GM23338 (cell line): ENCODE measurements around the gene C12orf54. TPM values are rescaled to one million over a fixed set of nuclear protein-coding genes. Genes with fewer than 3 reads are reported as not detected.

Experiments used
- ATAC-seq: fragments of 200-7000 bp; cut with Tn5 transposase; 3 replicates; pipeline ENCODE4 v1.9.1; 2020
- DNase-seq: peaks from one replicate; pipeline ENCODE4 v3.0.0-alpha.2; 2015; ENCODE audit warnings: low spot score
- H2AFZ ChIP-seq: fragments of 200-600 bp; sonication (generic); 2 replicates; pipeline ENCODE4 v1.8.0; 2016; ENCODE audit warnings: antibody characterized with exemption, mild to moderate bottlenecking, moderate library complexity
- H3F3A ChIP-seq: fragments of 200-600 bp; sonication (generic); replicated peaks from 2 replicates; pipeline ENCODE4 v1.8.0; 2017; ENCODE audit warnings: antibody characterized with exemption, mixed run types, low read depth
- H3K27ac ChIP-seq: fragments of 200-600 bp; sonication (generic); 2 replicates; pipeline ENCODE4 v1.6.1; 2016; ENCODE audit warnings: low read depth
- H3K27me3 ChIP-seq: fragments of 200-600 bp; sonication (generic); 2 replicates; pipeline ENCODE4 v1.8.0; 2016; ENCODE audit warnings: mild to moderate bottlenecking, mixed run types, moderate library complexity; ENCODE audit not compliant: insufficient read depth
- H3K36me3 ChIP-seq: fragments of 200-600 bp; sonication (generic); 2 replicates; pipeline ENCODE4 v1.8.0; 2016; ENCODE audit warnings: mild to moderate bottlenecking; ENCODE audit not compliant: insufficient read depth
- H3K4me1 ChIP-seq: fragments of 200-600 bp; sonication (generic); 2 replicates; pipeline ENCODE4 v1.8.0; 2016; ENCODE audit warnings: mild to moderate bottlenecking, moderate library complexity; ENCODE audit not compliant: insufficient read depth
- H3K4me2 ChIP-seq: fragments of 200-600 bp; sonication (generic); 2 replicates; pipeline ENCODE4 v1.7.1; 2017; ENCODE audit warnings: mixed run types
- H3K4me3 ChIP-seq: fragments of 200-600 bp; sonication (generic); 2 replicates; pipeline ENCODE4 v1.6.1; 2016; ENCODE audit warnings: mixed run types
- H3K79me2 ChIP-seq: fragments of 200-600 bp; sonication (generic); replicated peaks from 2 replicates; pipeline ENCODE4 v1.8.0; 2017; ENCODE audit warnings: mild to moderate bottlenecking; ENCODE audit not compliant: insufficient read depth
- H3K9me2 ChIP-seq: fragments of 200-600 bp; sonication (generic); 2 replicates; pipeline ENCODE4 v1.8.0; 2017; ENCODE audit not compliant: insufficient read depth
- H4K20me1 ChIP-seq: fragments of 200-600 bp; sonication (generic); replicated peaks from 2 replicates; pipeline ENCODE4 v1.8.0; 2017; ENCODE audit warnings: mild to moderate bottlenecking; ENCODE audit not compliant: insufficient read depth
- H3K27ac Mint-ChIP-seq: 2 replicates; pipeline ENCODE4 v1.8.0; 2020; ENCODE audit warnings: inconsistent platforms, mild to moderate bottlenecking, moderate library complexity, mixed read lengths
- H3K27me3 Mint-ChIP-seq: 3 replicates; pipeline ENCODE4 v1.8.0; 2022; ENCODE audit warnings: low read depth, mild to moderate bottlenecking, moderate library complexity, mixed read lengths, inconsistent platforms; ENCODE audit not compliant: insufficient read depth, poor library complexity
- H3K36me3 Mint-ChIP-seq: 3 replicates; pipeline ENCODE4 v1.8.0; 2021; ENCODE audit warnings: low read depth, mild to moderate bottlenecking, inconsistent platforms, moderate library complexity, mixed read lengths
- H3K4me1 Mint-ChIP-seq: 3 replicates; pipeline ENCODE4 v1.8.0; 2020; ENCODE audit warnings: mild to moderate bottlenecking, inconsistent platforms, mixed read lengths
- H3K4me3 Mint-ChIP-seq: 3 replicates; pipeline ENCODE4 v1.8.0; 2021; ENCODE audit warnings: moderate library complexity, mild to moderate bottlenecking, inconsistent platforms, mixed read lengths
- H3K9me3 Mint-ChIP-seq: 3 replicates; pipeline ENCODE4 v1.8.0; 2020; ENCODE audit warnings: moderate library complexity, mild to moderate bottlenecking, inconsistent platforms, mixed read lengths
- CREB1 ChIP-seq: fragments of 250-450 bp; sonication (Bioruptor Pico); IDR thresholded peaks from 2 replicates; pipeline ENCODE4 v1.5.0; 2020; ENCODE audit warnings: low read depth, mild to moderate bottlenecking, moderate library complexity
- EZH2 ChIP-seq: fragments of 200-600 bp; sonication (generic); IDR thresholded peaks from one replicate; pipeline ENCODE4 v1.8.0; 2017; ENCODE audit warnings: antibody characterized with exemption, mild to moderate bottlenecking, low read depth; ENCODE audit not compliant: unreplicated experiment
- EZH2phosphoT487 ChIP-seq: fragments of 200-600 bp; sonication (generic); IDR thresholded peaks from one replicate; pipeline ENCODE4 v1.8.1; 2018; ENCODE audit warnings: antibody characterized with exemption; ENCODE audit not compliant: unreplicated experiment
- JUNB ChIP-seq: IDR thresholded peaks from one replicate; pipeline ENCODE4 v1.6.1; 2016; ENCODE audit warnings: antibody characterized with exemption; ENCODE audit not compliant: unreplicated experiment
- NANOG ChIP-seq: IDR thresholded peaks from 2 replicates; pipeline ENCODE4 v1.6.1; 2016; ENCODE audit warnings: antibody characterized with exemption, borderline replicate concordance
- POLR2AphosphoS5 ChIP-seq: IDR thresholded peaks from 2 replicates; pipeline ENCODE4 v1.6.1; 2016; ENCODE audit warnings: antibody characterized with exemption, low read depth
- STAT1 ChIP-seq: IDR thresholded peaks from one replicate; pipeline ENCODE4 v1.6.1; 2016; ENCODE audit warnings: antibody characterized with exemption; ENCODE audit not compliant: unreplicated experiment
- ZNF114 ChIP-seq: fragments of 250-450 bp; sonication (Bioruptor Pico); IDR thresholded peaks from 2 replicates; pipeline ENCODE4 v1.5.0; 2020; ENCODE audit warnings: mild to moderate bottlenecking, moderate library complexity
- ZNF331 ChIP-seq: fragments of 250-450 bp; sonication (Bioruptor Pico); IDR thresholded peaks from 2 replicates; pipeline ENCODE4 v1.5.0; 2020; ENCODE audit warnings: low read depth, mild to moderate bottlenecking, moderate library complexity
- polyA plus RNA-seq: library from polyadenylated mRNA; unstranded; fragments of >200 nt; fragmentation: Nextera tagmentation; extraction: Ambion mirVana; gene quantifications from 2 replicates; pipeline ENCODE4 v1.2.1, GENCODE V29; 2016
- total RNA-seq: library from RNA; depleted of rRNA; stranded (reverse); fragments of >200 nt; shearing (Covaris generic); gene quantifications from 2 replicates; pipeline ENCODE4 v1.2.3, GENCODE V29; 2014
- TF ChIP-seq, protein P1 (sequence below): IDR thresholded peaks from 2 replicates; pipeline ENCODE4 v1.6.1; 2016; ENCODE audit warnings: antibody characterized with exemption
- TF ChIP-seq, protein P2 (sequence below): IDR thresholded peaks from one replicate; pipeline ENCODE4 v1.6.1; 2018; ENCODE audit warnings: antibody characterized with exemption; ENCODE audit not compliant: unreplicated experiment
- TF ChIP-seq, protein P3 (sequence below), 2 experiments: fragments of 200-600 bp in 1 of 2; sonication (generic) in 1 of 2; conservative IDR thresholded peaks; 2 replicates each; pipeline versions ENCODE4 v1.5.1 to v1.6.1; 2016 to 2017; ENCODE audit warnings: antibody characterized with exemption in 2 of 2, low read depth in 2 of 2, mild to moderate bottlenecking in 2 of 2, moderate library complexity in 1 of 2
- TF ChIP-seq, protein P4 (sequence below): fragments of 250-450 bp; sonication (Bioruptor Pico); IDR thresholded peaks from 2 replicates; pipeline ENCODE4 v1.5.0; 2020; ENCODE audit warnings: mild to moderate bottlenecking, moderate library complexity

Gene C12orf54
- total and polyA plus RNA-seq, 2 experiments from 2014 or later, result not detected

- H3K27ac Mint-ChIP-seq, result no peak overlapping the region
- H3K36me3 Mint-ChIP-seq, result no peaks in the 10 kb centered on the region; the same call in 2 of the 3 replicates
- no peaks in the 10 kb centered on the region for H3K4me1 ChIP-seq
- no peak for ATAC-seq
- no peak overlapping the region for H3K4me2 ChIP-seq
- H3K4me3 ChIP-seq, result no peak overlapping the region
- TF ChIP-seq POLR2AphosphoS5 (no peak), EZH2 (no peak), NANOG (no peak), ZNF114 (CRISPR knock-in tag) (no peak), EZH2phosphoT487 (no peak), ZNF331 (CRISPR knock-in tag) (no peak), STAT1 (no peak), CREB1 (CRISPR knock-in tag) (no peak), JUNB (no peak)
- TF ChIP-seq, protein P1, sequence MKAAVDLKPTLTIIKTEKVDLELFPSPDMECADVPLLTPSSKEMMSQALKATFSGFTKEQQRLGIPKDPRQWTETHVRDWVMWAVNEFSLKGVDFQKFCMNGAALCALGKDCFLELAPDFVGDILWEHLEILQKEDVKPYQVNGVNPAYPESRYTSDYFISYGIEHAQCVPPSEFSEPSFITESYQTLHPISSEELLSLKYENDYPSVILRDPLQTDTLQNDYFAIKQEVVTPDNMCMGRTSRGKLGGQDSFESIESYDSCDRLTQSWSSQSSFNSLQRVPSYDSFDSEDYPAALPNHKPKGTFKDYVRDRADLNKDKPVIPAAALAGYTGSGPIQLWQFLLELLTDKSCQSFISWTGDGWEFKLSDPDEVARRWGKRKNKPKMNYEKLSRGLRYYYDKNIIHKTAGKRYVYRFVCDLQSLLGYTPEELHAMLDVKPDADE, result no peak
- TF ChIP-seq, protein P2, sequence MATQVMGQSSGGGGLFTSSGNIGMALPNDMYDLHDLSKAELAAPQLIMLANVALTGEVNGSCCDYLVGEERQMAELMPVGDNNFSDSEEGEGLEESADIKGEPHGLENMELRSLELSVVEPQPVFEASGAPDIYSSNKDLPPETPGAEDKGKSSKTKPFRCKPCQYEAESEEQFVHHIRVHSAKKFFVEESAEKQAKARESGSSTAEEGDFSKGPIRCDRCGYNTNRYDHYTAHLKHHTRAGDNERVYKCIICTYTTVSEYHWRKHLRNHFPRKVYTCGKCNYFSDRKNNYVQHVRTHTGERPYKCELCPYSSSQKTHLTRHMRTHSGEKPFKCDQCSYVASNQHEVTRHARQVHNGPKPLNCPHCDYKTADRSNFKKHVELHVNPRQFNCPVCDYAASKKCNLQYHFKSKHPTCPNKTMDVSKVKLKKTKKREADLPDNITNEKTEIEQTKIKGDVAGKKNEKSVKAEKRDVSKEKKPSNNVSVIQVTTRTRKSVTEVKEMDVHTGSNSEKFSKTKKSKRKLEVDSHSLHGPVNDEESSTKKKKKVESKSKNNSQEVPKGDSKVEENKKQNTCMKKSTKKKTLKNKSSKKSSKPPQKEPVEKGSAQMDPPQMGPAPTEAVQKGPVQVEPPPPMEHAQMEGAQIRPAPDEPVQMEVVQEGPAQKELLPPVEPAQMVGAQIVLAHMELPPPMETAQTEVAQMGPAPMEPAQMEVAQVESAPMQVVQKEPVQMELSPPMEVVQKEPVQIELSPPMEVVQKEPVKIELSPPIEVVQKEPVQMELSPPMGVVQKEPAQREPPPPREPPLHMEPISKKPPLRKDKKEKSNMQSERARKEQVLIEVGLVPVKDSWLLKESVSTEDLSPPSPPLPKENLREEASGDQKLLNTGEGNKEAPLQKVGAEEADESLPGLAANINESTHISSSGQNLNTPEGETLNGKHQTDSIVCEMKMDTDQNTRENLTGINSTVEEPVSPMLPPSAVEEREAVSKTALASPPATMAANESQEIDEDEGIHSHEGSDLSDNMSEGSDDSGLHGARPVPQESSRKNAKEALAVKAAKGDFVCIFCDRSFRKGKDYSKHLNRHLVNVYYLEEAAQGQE, result no peak
- TF ChIP-seq, protein P3, sequence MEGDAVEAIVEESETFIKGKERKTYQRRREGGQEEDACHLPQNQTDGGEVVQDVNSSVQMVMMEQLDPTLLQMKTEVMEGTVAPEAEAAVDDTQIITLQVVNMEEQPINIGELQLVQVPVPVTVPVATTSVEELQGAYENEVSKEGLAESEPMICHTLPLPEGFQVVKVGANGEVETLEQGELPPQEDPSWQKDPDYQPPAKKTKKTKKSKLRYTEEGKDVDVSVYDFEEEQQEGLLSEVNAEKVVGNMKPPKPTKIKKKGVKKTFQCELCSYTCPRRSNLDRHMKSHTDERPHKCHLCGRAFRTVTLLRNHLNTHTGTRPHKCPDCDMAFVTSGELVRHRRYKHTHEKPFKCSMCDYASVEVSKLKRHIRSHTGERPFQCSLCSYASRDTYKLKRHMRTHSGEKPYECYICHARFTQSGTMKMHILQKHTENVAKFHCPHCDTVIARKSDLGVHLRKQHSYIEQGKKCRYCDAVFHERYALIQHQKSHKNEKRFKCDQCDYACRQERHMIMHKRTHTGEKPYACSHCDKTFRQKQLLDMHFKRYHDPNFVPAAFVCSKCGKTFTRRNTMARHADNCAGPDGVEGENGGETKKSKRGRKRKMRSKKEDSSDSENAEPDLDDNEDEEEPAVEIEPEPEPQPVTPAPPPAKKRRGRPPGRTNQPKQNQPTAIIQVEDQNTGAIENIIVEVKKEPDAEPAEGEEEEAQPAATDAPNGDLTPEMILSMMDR (conservative IDR thresholded peaks at IDR 0.05; ENCODE audit: low read depth in 2 of 2), result no peak
- TF ChIP-seq, protein P4, sequence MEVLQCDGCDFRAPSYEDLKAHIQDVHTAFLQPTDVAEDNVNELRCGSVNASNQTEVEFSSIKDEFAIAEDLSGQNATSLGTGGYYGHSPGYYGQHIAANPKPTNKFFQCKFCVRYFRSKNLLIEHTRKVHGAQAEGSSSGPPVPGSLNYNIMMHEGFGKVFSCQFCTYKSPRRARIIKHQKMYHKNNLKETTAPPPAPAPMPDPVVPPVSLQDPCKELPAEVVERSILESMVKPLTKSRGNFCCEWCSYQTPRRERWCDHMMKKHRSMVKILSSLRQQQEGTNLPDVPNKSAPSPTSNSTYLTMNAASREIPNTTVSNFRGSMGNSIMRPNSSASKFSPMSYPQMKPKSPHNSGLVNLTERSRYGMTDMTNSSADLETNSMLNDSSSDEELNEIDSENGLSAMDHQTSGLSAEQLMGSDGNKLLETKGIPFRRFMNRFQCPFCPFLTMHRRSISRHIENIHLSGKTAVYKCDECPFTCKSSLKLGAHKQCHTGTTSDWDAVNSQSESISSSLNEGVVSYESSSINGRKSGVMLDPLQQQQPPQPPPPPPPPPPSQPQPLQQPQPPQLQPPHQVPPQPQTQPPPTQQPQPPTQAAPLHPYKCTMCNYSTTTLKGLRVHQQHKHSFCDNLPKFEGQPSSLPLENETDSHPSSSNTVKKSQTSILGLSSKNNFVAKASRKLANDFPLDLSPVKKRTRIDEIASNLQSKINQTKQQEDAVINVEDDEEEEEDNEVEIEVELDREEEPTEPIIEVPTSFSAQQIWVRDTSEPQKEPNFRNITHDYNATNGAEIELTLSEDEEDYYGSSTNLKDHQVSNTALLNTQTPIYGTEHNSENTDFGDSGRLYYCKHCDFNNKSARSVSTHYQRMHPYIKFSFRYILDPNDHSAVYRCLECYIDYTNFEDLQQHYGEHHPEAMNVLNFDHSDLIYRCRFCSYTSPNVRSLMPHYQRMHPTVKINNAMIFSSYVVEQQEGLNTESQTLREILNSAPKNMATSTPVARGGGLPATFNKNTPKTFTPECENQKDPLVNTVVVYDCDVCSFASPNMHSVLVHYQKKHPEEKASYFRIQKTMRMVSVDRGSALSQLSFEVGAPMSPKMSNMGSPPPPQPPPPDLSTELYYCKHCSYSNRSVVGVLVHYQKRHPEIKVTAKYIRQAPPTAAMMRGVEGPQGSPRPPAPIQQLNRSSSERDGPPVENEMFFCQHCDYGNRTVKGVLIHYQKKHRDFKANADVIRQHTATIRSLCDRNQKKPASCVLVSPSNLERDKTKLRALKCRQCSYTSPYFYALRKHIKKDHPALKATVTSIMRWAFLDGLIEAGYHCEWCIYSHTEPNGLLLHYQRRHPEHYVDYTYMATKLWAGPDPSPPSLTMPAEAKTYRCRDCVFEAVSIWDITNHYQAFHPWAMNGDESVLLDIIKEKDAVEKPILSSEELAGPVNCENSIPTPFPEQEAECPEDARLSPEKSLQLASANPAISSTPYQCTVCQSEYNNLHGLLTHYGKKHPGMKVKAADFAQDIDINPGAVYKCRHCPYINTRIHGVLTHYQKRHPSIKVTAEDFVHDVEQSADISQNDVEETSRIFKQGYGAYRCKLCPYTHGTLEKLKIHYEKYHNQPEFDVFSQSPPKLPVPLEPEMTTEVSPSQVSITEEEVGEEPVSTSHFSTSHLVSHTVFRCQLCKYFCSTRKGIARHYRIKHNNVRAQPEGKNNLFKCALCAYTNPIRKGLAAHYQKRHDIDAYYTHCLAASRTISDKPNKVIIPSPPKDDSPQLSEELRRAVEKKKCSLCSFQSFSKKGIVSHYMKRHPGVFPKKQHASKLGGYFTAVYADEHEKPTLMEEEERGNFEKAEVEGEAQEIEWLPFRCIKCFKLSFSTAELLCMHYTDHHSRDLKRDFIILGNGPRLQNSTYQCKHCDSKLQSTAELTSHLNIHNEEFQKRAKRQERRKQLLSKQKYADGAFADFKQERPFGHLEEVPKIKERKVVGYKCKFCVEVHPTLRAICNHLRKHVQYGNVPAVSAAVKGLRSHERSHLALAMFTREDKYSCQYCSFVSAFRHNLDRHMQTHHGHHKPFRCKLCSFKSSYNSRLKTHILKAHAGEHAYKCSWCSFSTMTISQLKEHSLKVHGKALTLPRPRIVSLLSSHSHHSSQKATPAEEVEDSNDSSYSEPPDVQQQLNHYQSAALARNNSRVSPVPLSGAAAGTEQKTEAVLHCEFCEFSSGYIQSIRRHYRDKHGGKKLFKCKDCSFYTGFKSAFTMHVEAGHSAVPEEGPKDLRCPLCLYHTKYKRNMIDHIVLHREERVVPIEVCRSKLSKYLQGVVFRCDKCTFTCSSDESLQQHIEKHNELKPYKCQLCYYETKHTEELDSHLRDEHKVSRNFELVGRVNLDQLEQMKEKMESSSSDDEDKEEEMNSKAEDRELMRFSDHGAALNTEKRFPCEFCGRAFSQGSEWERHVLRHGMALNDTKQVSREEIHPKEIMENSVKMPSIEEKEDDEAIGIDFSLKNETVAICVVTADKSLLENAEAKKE (CRISPR knock-in tag), result no peak
- peaks cover 42% of the 10 kb centered on the region for H3K9me3 Mint-ChIP-seq
- H3K4me3 Mint-ChIP-seq, result no peak overlapping the region
- H3K27me3 ChIP-seq, result no peaks in the 10 kb centered on the region
- no peaks in the 10 kb centered on the region for H4K20me1 ChIP-seq
- H3K4me1 Mint-ChIP-seq, result no peaks in the 10 kb centered on the region
- DNase-seq, result no peak
- no peaks in the 10 kb centered on the region; the same call in 1 of the 2 replicates for H3K36me3 ChIP-seq
- H3K9me2 ChIP-seq, result peaks cover 10% of the 10 kb centered on the region; the same call in 1 of the 2 replicates
- no peaks in the 10 kb centered on the region for H3K79me2 ChIP-seq
- H3K27me3 Mint-ChIP-seq, result no peaks in the 10 kb centered on the region
- H2AFZ ChIP-seq, result no peak overlapping the region
- H3F3A ChIP-seq, result no peaks in the 10 kb centered on the region
- H3K27ac ChIP-seq, result no peak overlapping the region
These were observed 30.6 kb downstream of the C12orf54 start for GRCh38 chr12:48512855-48513254.
